Fibroblast of villous mesenchyme (primary cell): ENCODE measurements around the gene PI4KA. TPM values are rescaled to one million over a fixed set of nuclear protein-coding genes. Genes with fewer than 3 reads are reported as not detected.

Experiments
- DNase-seq: peaks from one replicate; pipeline ENCODE4 v3.0.0-alpha.2; 2010; ENCODE audit warnings: low read depth
- H3K4me3 ChIP-seq: 2 replicates; pipeline ENCODE4 v1.5.1; 2011; ENCODE audit warnings: low read depth, mild to moderate bottlenecking, low read length
- total RNA-seq: library from RNA; depleted of rRNA; stranded (reverse); fragments of >200 nt; gene quantifications from 2 replicates; pipeline ENCODE4 v1.2.3, GENCODE V29; 2012
- TF ChIP-seq, protein P1 (sequence below): IDR thresholded peaks from 2 replicates; pipeline ENCODE4 v1.5.1; 2012; ENCODE audit warnings: low read depth, mild to moderate bottlenecking, low read length; ENCODE audit not compliant: insufficient read depth

Gene PI4KA
- total RNA-seq, 1 donor: 73.4 TPM

GRCh38 chr22:20798218-20798617 is 60.4 kb downstream of the PI4KA start:
- no peak for DNase-seq
- TF ChIP-seq, protein P1, sequence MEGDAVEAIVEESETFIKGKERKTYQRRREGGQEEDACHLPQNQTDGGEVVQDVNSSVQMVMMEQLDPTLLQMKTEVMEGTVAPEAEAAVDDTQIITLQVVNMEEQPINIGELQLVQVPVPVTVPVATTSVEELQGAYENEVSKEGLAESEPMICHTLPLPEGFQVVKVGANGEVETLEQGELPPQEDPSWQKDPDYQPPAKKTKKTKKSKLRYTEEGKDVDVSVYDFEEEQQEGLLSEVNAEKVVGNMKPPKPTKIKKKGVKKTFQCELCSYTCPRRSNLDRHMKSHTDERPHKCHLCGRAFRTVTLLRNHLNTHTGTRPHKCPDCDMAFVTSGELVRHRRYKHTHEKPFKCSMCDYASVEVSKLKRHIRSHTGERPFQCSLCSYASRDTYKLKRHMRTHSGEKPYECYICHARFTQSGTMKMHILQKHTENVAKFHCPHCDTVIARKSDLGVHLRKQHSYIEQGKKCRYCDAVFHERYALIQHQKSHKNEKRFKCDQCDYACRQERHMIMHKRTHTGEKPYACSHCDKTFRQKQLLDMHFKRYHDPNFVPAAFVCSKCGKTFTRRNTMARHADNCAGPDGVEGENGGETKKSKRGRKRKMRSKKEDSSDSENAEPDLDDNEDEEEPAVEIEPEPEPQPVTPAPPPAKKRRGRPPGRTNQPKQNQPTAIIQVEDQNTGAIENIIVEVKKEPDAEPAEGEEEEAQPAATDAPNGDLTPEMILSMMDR: no peak
- H3K4me3 ChIP-seq: no peak overlapping the region

DNA sequence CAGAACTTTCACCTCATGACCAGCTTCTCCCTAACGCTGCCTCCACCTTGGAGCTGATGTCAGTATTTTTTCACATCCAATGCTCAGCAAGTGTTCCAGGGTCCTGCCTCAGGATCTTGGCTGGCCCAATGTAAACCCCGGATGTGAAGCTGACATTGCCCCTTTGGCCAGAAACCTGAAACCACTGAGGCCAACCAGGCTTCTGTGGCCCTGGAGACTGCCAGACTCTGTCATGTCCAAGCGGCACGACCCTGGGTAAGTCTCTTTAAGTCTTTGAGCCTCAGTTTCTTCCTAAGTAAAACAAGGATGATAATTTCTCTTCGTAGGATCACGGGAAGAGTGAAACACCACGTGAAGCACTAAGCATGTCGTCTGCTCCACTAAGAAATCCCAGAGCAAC is 61.9 kb downstream of the PI4KA start:
- no peak overlapping the region for H3K4me3 ChIP-seq
- TF ChIP-seq, protein P1: no peak
- no peak for DNase-seq

DNA sequence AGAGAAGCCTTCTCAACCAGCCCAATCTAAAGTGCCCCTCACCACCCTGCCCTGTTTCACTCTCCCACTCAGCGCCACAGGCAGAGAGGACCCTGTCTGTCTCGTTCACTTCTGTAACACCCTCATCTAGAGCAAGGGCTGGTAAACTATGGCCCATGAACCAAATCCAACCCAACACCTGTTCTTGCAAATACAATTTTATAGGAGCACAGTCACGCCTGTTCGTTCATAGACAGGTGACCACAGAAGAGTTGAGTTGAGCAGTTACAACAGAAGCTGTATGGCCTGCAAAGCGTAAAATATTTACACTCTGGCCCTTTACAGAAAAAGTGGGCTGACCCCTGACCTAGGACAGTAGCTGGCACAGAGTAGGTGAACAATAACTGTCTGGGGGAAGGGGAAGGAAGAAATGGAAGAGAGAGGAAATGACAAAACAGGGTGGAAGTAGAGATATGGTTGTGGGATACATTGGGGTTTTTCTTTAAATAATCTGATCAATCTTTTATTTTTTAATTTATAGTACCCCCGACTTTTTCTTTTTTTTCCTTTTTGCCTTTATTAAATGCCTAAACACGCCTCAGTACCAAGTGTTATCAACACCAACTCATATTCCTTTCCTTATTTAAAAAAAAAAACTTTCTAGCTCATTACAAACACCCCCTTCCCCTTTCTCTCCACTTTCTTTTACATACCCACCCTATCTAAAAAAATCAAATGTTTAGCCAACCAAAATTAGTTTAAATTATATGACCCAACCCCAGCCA is 63.8 kb downstream of the PI4KA start:
- TF ChIP-seq, protein P1: no peak
- DNase-seq: no peak
- H3K4me3 ChIP-seq: no peak overlapping the region

GRCh38 chr22:20793748-20794649 is 64.6 kb downstream of the PI4KA start:
- TF ChIP-seq, protein P1: no peak
- no peak for DNase-seq
- H3K4me3 ChIP-seq: no peak overlapping the region

DNA sequence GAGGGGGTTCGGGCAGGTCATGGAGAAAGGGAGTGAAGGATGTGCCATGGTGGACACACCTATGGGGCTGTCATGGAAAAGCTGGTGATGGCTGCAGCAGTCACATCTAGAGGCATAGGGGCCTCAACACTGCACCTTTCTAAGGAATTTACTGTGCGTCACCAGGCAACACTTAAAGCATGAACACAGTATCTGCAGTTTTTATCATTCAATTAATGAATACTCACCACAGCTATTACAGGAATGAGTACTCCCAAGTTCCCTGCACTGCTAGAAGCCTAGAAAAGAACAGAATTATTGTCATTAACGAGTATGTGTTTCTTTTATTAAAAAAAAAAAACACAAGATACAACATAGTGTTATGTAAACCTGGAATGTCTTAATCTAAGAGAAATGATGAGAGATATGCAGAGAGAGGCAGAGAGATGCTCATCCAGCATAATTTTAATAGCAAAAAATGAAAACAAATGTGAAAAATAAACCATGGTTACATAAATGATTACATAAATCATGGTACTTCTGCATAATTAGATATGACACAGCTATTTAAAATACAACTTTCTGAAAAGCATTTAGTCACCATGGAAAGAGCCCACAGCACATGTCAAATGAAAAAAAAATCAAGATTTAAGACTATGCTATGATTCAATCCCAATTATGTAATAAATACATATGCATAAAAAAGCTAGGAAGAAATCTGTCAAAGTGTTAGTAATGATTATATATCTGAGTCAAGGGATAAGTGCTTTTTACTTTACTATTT is 65.5 kb downstream of the PI4KA start:
- peak; percentile 75 for DNase-seq
- no peak overlapping the region for H3K4me3 ChIP-seq
- TF ChIP-seq, protein P1: no peak

- TF ChIP-seq, protein P1: no peak
- no peak overlapping the region for H3K4me3 ChIP-seq
- DNase-seq: peak; percentile 43
Observed at GRCh38 chr22:20792221-20792965, 66.2 kb downstream of the PI4KA start.
